Stomach smooth muscle (tissue), 2 donors: Measurements from ENCODE around the gene SLC9A2.

ENCODE experiments used
- H3K27ac ChIP-seq: one replicate; pipeline ENCODE4 v1.7.0; 2013; ENCODE audit warnings: mild to moderate bottlenecking, low read length, inconsistent platforms
- H3K27me3 ChIP-seq, 2 donors: one replicate each; pipeline ENCODE4 v1.7.0; 2013; ENCODE audit warnings: low read length in 2 of 2; ENCODE audit not compliant: insufficient read depth in 2 of 2, control insufficient read depth in 1 of 2
- H3K36me3 ChIP-seq, 2 donors: one replicate each; pipeline ENCODE4 v1.7.0; 2013; ENCODE audit warnings: low read length in 2 of 2; ENCODE audit not compliant: control insufficient read depth in 2 of 2, insufficient read depth in 2 of 2
- H3K4me1 ChIP-seq: one replicate; pipeline ENCODE4 v1.7.0; 2013; ENCODE audit warnings: low read length; ENCODE audit not compliant: control insufficient read depth, insufficient read depth
- H3K4me3 ChIP-seq, 2 donors: one replicate each; pipeline ENCODE4 v1.7.0; 2013; ENCODE audit warnings: low read length in 2 of 2
- H3K9ac ChIP-seq, 2 donors: one replicate each; pipeline ENCODE4 v1.7.0; 2013; ENCODE audit warnings: low read length in 2 of 2, mild to moderate bottlenecking in 1 of 2
- H3K9me3 ChIP-seq, 2 donors: one replicate each; pipeline ENCODE4 v1.7.0; 2013; ENCODE audit warnings: low read length in 2 of 2; ENCODE audit not compliant: control insufficient read depth in 2 of 2
- donor health status: healthy.
- donor health status: Pancreatic carcinoma.

SLC9A2 gene

DNA sequence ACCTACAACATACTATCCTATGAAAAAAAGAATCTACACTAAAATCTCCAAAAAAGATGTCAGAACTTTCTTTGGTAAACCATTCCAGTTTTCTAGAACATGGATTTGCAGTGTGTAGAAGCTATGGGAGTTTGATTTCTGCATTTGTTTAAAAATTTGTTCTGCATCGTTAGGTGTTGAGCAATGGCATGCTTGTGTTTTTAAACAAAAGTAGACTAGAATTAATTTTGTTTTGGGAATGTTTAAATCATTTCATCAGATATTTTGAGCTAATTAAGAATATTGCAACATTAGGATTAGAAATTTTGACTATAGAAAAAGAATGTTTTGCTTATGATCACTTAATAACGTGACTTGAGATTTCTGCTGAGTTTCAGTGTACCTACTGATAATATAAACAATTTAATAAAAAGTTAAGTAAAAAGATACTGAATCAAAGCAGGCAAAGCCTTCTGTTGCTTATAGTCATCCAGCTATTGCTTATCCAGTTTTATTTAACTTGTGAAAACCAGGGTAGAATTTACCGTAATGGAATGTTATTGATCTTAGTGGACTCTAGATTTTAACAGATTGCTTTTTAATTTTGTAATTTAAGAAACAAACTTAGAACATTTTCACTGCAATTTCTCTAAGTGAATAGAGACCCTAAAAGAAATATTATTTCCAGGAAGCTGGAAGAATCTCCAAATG lies 135.2 kb downstream of the SLC9A2 start:
- Histone ChIP-seq H3K9me3 (no peaks in the 10 kb centered on the region), H3K4me3 (no peak overlapping the region), H3K9ac (no peak overlapping the region), H3K27me3 (no peaks in the 10 kb centered on the region), H3K27ac (no peak overlapping the region), H3K36me3 (no peaks in the 10 kb centered on the region), H3K4me1 (no peaks in the 10 kb centered on the region)

GRCh38 chr2:102755284-102755683 lies 135.9 kb downstream of the SLC9A2 start:
- H3K27me3 ChIP-seq, result no peaks in the 10 kb centered on the region
- no peaks in the 10 kb centered on the region for H3K4me1 ChIP-seq
- no peaks in the 10 kb centered on the region for H3K36me3 ChIP-seq
- H3K4me3 ChIP-seq, result no peak overlapping the region
- no peak overlapping the region for H3K9ac ChIP-seq
- no peak overlapping the region for H3K27ac ChIP-seq
- no peaks in the 10 kb centered on the region for H3K9me3 ChIP-seq

GRCh38 chr2:102758439-102758838 lies 139.1 kb downstream of the SLC9A2 start:
- H3K9me3 ChIP-seq, result no peaks in the 10 kb centered on the region
- no peaks in the 10 kb centered on the region for H3K27me3 ChIP-seq
- H3K9ac ChIP-seq, result no peak overlapping the region
- H3K4me1 ChIP-seq, result no peaks in the 10 kb centered on the region
- no peak overlapping the region for H3K4me3 ChIP-seq
- no peaks in the 10 kb centered on the region for H3K36me3 ChIP-seq
- no peak overlapping the region for H3K27ac ChIP-seq
